Neural progenitor cell (in vitro differentiated cells): ENCODE measurements around the gene DOCK4. TPM values are rescaled to one million over a fixed set of nuclear protein-coding genes. Genes with fewer than 3 reads are reported as not detected.

Experiments used
- DNase-seq: peaks from one replicate; pipeline ENCODE4 v3.0.0-alpha.2; 2016; ENCODE audit warnings: low spot score
- H2AFZ ChIP-seq: fragments of 200-600 bp; sonication (generic); replicated peaks from 2 replicates; pipeline ENCODE4 v1.6.1; 2016; ENCODE audit warnings: antibody characterized with exemption
- H3F3A ChIP-seq: fragments of 200-600 bp; sonication (generic); 2 replicates; pipeline ENCODE4 v1.6.1; 2016; ENCODE audit warnings: antibody characterized with exemption, low read depth
- H3K27ac ChIP-seq: fragments of 200-600 bp; sonication (generic); 2 replicates; pipeline ENCODE4 v1.5.1; 2016; ENCODE audit warnings: mild to moderate bottlenecking
- H3K27me3 ChIP-seq: fragments of 200-600 bp; sonication (generic); 2 replicates; pipeline ENCODE4 v1.6.1; 2016; ENCODE audit warnings: mild to moderate bottlenecking, moderate library complexity
- H3K36me3 ChIP-seq: fragments of 200-600 bp; sonication (generic); 2 replicates; pipeline ENCODE4 v1.5.1; 2016
- H3K4me1 ChIP-seq: fragments of 200-600 bp; sonication (generic); 2 replicates; pipeline ENCODE4 v1.6.1; 2016; ENCODE audit warnings: mixed run types
- H3K4me2 ChIP-seq: fragments of 200-600 bp; sonication (generic); 2 replicates; pipeline ENCODE4 v1.6.1; 2016
- H3K4me3 ChIP-seq: fragments of 200-600 bp; sonication (generic); 2 replicates; pipeline ENCODE4 v1.5.1; 2016
- H3K79me2 ChIP-seq: fragments of 200-600 bp; sonication (generic); 2 replicates; pipeline ENCODE4 v1.6.1; 2016; ENCODE audit warnings: low read depth
- H3K9ac ChIP-seq: fragments of 200-600 bp; sonication (generic); 2 replicates; pipeline ENCODE4 v1.6.1; 2016
- H3K9me3 ChIP-seq: fragments of 200-600 bp; sonication (generic); 2 replicates; pipeline ENCODE4 v1.5.1; 2016; ENCODE audit warnings: low read depth
- H4K20me1 ChIP-seq: fragments of 200-600 bp; sonication (generic); 2 replicates; pipeline ENCODE4 v1.6.1; 2016; ENCODE audit warnings: low read depth
- H3K27ac Mint-ChIP-seq: 3 replicates; pipeline ENCODE4 v1.8.0; 2021; ENCODE audit warnings: mixed read lengths
- H3K27me3 Mint-ChIP-seq: 2 replicates; pipeline ENCODE4 v1.8.0; 2022; ENCODE audit warnings: low read depth, mild to moderate bottlenecking, inconsistent platforms, moderate library complexity, mixed read lengths; ENCODE audit not compliant: insufficient read depth
- H3K36me3 Mint-ChIP-seq: 3 replicates; pipeline ENCODE4 v1.8.0; 2021; ENCODE audit warnings: mixed read lengths
- H3K4me1 Mint-ChIP-seq: 3 replicates; pipeline ENCODE4 v1.8.0; 2021; ENCODE audit warnings: mixed read lengths
- H3K4me3 Mint-ChIP-seq: 3 replicates; pipeline ENCODE4 v1.8.0; 2021; ENCODE audit warnings: mild to moderate bottlenecking, moderate library complexity, mixed read lengths
- H3K9me3 Mint-ChIP-seq: 3 replicates; pipeline ENCODE4 v1.8.0; 2020; ENCODE audit warnings: mixed read lengths
- EZH2 ChIP-seq: fragments of 200-600 bp; sonication (generic); IDR thresholded peaks from 2 replicates; pipeline ENCODE4 v1.6.1; 2017; ENCODE audit warnings: antibody characterized with exemption, mild to moderate bottlenecking, moderate library complexity
- EZH2phosphoT487 ChIP-seq: fragments of 200-600 bp; sonication (generic); IDR thresholded peaks from 2 replicates; pipeline ENCODE4 v1.6.1; 2017; ENCODE audit warnings: antibody characterized with exemption
- total RNA-seq: library from RNA; depleted of rRNA; stranded (reverse); fragments of >200 nt; gene quantifications from 2 replicates; pipeline ENCODE4 v1.2.3, GENCODE V29; 2015; ENCODE audit warnings: low replicate concordance
- TF ChIP-seq, protein P1 (sequence below): fragments of 200-600 bp; sonication (generic); IDR thresholded peaks from 2 replicates; pipeline ENCODE4 v1.5.1; 2017; ENCODE audit warnings: antibody characterized with exemption, mild to moderate bottlenecking

Gene DOCK4
- total RNA-seq, 1 donor from 2014 or later: 11.4 TPM

DNA sequence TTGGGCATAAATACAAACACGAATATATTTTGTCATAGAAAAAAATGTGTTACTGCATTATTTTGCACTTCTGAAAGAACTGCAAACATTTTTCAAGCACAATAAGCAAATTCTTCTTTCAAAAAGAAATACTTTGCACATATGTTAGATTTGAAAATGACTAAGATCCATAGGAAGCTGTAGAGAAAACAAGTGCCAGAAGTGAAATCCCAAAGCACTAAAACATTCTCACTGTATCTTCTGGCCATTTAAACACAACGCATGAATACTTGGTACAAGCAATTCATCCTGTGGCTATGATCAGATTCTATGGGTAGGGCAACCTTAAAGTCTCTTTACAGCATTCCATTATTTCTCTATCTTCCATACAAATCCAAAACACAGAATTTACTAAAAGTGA is 418.5 kb downstream of the DOCK4 start:
- no peaks in the 10 kb centered on the region for H3K9me3 ChIP-seq
- Mint-ChIP-seq H3K36me3 (peaks cover 3% of the 10 kb centered on the region), H3K27me3 (no peaks in the 10 kb centered on the region), H3K4me1 (peaks cover 7% of the 10 kb centered on the region), H3K9me3 (no peaks in the 10 kb centered on the region), H3K27ac (no peak overlapping the region), H3K4me3 (no peak overlapping the region)
- H3K9ac ChIP-seq: no peak overlapping the region
- peaks cover 14% of the 10 kb centered on the region for H3K4me1 ChIP-seq
- H4K20me1 ChIP-seq: no peaks in the 10 kb centered on the region
- no peaks in the 10 kb centered on the region for H3F3A ChIP-seq
- H3K4me3 ChIP-seq: no peak overlapping the region
- H3K27ac ChIP-seq: no peak overlapping the region
- H2AFZ ChIP-seq: no peak overlapping the region
- TF ChIP-seq, protein P1, sequence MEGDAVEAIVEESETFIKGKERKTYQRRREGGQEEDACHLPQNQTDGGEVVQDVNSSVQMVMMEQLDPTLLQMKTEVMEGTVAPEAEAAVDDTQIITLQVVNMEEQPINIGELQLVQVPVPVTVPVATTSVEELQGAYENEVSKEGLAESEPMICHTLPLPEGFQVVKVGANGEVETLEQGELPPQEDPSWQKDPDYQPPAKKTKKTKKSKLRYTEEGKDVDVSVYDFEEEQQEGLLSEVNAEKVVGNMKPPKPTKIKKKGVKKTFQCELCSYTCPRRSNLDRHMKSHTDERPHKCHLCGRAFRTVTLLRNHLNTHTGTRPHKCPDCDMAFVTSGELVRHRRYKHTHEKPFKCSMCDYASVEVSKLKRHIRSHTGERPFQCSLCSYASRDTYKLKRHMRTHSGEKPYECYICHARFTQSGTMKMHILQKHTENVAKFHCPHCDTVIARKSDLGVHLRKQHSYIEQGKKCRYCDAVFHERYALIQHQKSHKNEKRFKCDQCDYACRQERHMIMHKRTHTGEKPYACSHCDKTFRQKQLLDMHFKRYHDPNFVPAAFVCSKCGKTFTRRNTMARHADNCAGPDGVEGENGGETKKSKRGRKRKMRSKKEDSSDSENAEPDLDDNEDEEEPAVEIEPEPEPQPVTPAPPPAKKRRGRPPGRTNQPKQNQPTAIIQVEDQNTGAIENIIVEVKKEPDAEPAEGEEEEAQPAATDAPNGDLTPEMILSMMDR: no peak
- TF ChIP-seq EZH2: no peak
- no peak for TF ChIP-seq EZH2phosphoT487
- no peak overlapping the region for H3K4me2 ChIP-seq
- no peaks in the 10 kb centered on the region for H3K79me2 ChIP-seq
- DNase-seq: no peak
- H3K27me3 ChIP-seq: no peaks in the 10 kb centered on the region
- H3K36me3 ChIP-seq: no peaks in the 10 kb centered on the region

DNA sequence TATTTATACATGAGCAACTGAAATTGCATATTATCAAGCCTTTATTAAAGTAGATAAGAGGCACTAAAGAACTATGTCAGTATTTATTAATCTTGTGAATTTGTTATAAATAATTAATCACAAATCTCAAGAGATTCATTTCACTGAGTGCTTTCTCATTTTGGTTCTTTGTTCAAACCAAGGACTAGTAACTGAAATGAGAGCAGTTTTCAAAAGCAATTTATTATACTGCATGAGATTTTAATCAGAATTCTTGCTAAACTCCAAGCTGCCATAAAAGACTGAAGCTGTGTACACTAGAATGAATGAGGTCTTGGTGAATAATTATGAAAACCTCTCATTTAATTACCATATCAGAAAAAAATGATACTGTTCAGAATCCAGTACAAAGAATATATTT is 419.1 kb downstream of the DOCK4 start:
- H3K27ac Mint-ChIP-seq: no peak overlapping the region
- peaks cover 3% of the 10 kb centered on the region for H3K36me3 Mint-ChIP-seq
- TF ChIP-seq EZH2 (no peak), EZH2phosphoT487 (no peak)
- TF ChIP-seq, protein P1: no peak
- no peak overlapping the region for H3K4me3 ChIP-seq
- no peak overlapping the region for H3K27ac ChIP-seq
- no peaks in the 10 kb centered on the region for H3K79me2 ChIP-seq
- no peaks in the 10 kb centered on the region for H3K9me3 ChIP-seq
- H3K27me3 Mint-ChIP-seq: no peaks in the 10 kb centered on the region
- no peak overlapping the region for H3K9ac ChIP-seq
- H3K4me2 ChIP-seq: no peak overlapping the region
- H4K20me1 ChIP-seq: no peaks in the 10 kb centered on the region
- no peak overlapping the region for H3K4me3 Mint-ChIP-seq
- H3K9me3 Mint-ChIP-seq: no peaks in the 10 kb centered on the region
- no peak for DNase-seq
- peaks cover 14% of the 10 kb centered on the region for H3K4me1 ChIP-seq
- no peaks in the 10 kb centered on the region for H3K27me3 ChIP-seq
- no peaks in the 10 kb centered on the region for H3F3A ChIP-seq
- no peaks in the 10 kb centered on the region for H3K36me3 ChIP-seq
- H3K4me1 Mint-ChIP-seq: peaks cover 7% of the 10 kb centered on the region
- no peak overlapping the region for H2AFZ ChIP-seq

DNA sequence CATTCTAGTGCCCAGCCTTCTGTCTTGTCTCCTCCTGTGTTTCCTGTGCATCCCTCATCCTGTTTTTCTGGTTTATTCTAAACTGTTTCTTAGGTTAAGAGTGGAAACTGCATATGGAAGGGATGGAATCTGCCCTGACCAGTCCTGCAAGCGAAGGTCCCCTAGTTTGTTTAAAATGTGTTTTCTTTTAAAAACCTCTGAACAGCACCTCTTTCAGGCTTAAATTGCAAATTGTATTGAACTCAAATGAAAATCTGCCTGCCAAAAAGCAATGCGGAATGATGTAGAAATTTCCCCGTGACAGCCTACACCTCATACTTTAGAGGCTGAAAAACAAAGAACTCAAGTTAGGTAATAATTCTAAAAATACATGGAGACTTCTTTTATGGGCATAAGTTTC is 421.1 kb downstream of the DOCK4 start:
- H3K27ac Mint-ChIP-seq: no peak overlapping the region
- no peaks in the 10 kb centered on the region for H4K20me1 ChIP-seq
- no peak overlapping the region for H3K9ac ChIP-seq
- no peak overlapping the region for H3K27ac ChIP-seq
- H3K9me3 ChIP-seq: no peaks in the 10 kb centered on the region
- H3K36me3 ChIP-seq: no peaks in the 10 kb centered on the region
- no peaks in the 10 kb centered on the region for H3K79me2 ChIP-seq
- H3F3A ChIP-seq: no peaks in the 10 kb centered on the region
- TF ChIP-seq EZH2phosphoT487: no peak
- TF ChIP-seq EZH2: no peak
- TF ChIP-seq, protein P1: no peak
- no peak overlapping the region for H2AFZ ChIP-seq
- H3K27me3 Mint-ChIP-seq: no peaks in the 10 kb centered on the region
- H3K4me2 ChIP-seq: no peak overlapping the region
- no peak overlapping the region for H3K4me3 Mint-ChIP-seq
- no peak for DNase-seq
- H3K4me1 ChIP-seq: peaks cover 14% of the 10 kb centered on the region
- no peaks in the 10 kb centered on the region for H3K27me3 ChIP-seq
- no peak overlapping the region for H3K4me3 ChIP-seq
- peaks cover 7% of the 10 kb centered on the region for H3K4me1 Mint-ChIP-seq
- peaks cover 3% of the 10 kb centered on the region for H3K36me3 Mint-ChIP-seq
- no peaks in the 10 kb centered on the region for H3K9me3 Mint-ChIP-seq

DNA sequence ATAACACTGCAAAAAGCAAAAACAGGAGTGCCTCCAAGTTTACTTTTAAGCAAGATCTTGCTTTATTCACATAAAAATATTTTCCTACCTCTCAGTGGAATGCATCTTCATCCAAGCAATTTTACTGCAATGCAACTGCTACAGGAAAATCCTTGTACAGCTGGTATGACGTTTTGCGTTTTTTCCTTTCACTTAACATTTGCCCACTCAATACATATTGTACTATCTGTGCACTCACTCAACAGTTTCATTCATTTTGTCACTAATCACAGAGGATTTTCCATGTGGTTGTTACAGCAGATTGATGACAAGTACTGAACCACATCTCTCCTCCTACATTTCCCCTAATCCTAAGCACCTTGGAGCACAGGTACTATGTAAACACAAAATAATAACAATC is 421.9 kb downstream of the DOCK4 start:
- no peaks in the 10 kb centered on the region for H3F3A ChIP-seq
- no peak overlapping the region for H2AFZ ChIP-seq
- H3K4me3 ChIP-seq: no peak overlapping the region
- H3K27me3 ChIP-seq: no peaks in the 10 kb centered on the region
- H4K20me1 ChIP-seq: no peaks in the 10 kb centered on the region
- H3K36me3 ChIP-seq: no peaks in the 10 kb centered on the region
- no peaks in the 10 kb centered on the region for H3K9me3 ChIP-seq
- Mint-ChIP-seq H3K9me3 (no peaks in the 10 kb centered on the region), H3K27ac (no peak overlapping the region), H3K27me3 (no peaks in the 10 kb centered on the region), H3K4me3 (no peak overlapping the region), H3K36me3 (peaks cover 3% of the 10 kb centered on the region), H3K4me1 (peaks cover 7% of the 10 kb centered on the region)
- peaks cover 14% of the 10 kb centered on the region for H3K4me1 ChIP-seq
- no peak for DNase-seq
- H3K27ac ChIP-seq: no peak overlapping the region
- H3K4me2 ChIP-seq: no peak overlapping the region
- H3K9ac ChIP-seq: no peak overlapping the region
- TF ChIP-seq, protein P1: no peak
- TF ChIP-seq EZH2phosphoT487 (no peak), EZH2 (no peak)
- H3K79me2 ChIP-seq: no peaks in the 10 kb centered on the region
